ENCODE measurements around the gene RAPGEF3.

RAPGEF3 gene

DNA sequence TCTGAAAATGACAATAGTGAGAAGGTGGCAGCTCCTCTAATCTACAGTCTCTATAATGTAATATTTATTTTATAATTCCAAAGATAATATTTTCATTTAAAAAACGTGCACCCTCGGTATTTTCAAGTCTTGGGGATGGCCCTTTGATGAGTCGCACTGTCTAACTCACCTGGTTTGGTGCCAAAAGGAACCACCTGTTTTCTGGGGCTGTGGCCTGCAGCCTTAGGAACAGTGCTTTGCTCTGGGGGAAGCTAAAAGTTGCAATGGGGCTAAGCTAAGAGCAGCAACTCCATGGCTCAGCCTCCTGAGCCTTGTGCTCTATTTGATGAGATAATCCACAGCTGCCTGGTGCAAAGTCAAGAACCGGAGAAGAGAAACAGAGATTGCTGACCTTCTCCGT, 27.0 kb downstream of the RAPGEF3 start:
- TF ChIP-seq, protein P1, sequence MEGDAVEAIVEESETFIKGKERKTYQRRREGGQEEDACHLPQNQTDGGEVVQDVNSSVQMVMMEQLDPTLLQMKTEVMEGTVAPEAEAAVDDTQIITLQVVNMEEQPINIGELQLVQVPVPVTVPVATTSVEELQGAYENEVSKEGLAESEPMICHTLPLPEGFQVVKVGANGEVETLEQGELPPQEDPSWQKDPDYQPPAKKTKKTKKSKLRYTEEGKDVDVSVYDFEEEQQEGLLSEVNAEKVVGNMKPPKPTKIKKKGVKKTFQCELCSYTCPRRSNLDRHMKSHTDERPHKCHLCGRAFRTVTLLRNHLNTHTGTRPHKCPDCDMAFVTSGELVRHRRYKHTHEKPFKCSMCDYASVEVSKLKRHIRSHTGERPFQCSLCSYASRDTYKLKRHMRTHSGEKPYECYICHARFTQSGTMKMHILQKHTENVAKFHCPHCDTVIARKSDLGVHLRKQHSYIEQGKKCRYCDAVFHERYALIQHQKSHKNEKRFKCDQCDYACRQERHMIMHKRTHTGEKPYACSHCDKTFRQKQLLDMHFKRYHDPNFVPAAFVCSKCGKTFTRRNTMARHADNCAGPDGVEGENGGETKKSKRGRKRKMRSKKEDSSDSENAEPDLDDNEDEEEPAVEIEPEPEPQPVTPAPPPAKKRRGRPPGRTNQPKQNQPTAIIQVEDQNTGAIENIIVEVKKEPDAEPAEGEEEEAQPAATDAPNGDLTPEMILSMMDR (IDR thresholded peaks at IDR 0.05; ENCODE audit: borderline replicate concordance, extremely low read depth, low read length, poor library complexity, severe bottlenecking): no peak
- TF ChIP-seq EZH2 (IDR thresholded peaks at IDR 0.05; ENCODE audit: borderline replicate concordance, low read depth, low read length, severe bottlenecking): no peak
- no peaks in the 10 kb centered on the region for H3K4me1 ChIP-seq (ENCODE audit: insufficient read depth, low read length)
- no peaks in the 10 kb centered on the region for H3K9me3 ChIP-seq (ENCODE audit: insufficient read depth, low read length, severe bottlenecking)
- H3K4me3 ChIP-seq (ENCODE audit: low read depth in 1 of 2, low read length in 2 of 2): no peak overlapping the region
- H3K27me3 ChIP-seq (ENCODE audit: insufficient read depth, low read length, poor library complexity): no peaks in the 10 kb centered on the region
- no peaks in the 10 kb centered on the region for H3K36me3 ChIP-seq (ENCODE audit: insufficient read depth, low read length)
- H3K9ac ChIP-seq (ENCODE audit: low read depth, low read length): no peak overlapping the region
- H3K79me2 ChIP-seq (ENCODE audit: insufficient read depth, low read length): no peaks in the 10 kb centered on the region
- H2AFZ ChIP-seq (ENCODE audit: low read depth, low read length): no peak overlapping the region
- H3K27ac ChIP-seq (ENCODE audit: low read length): no peak overlapping the region
- ATAC-seq (ENCODE audit: insufficient read depth, low read depth) (no peak), DNase-seq (no peak)
- H4K20me1 ChIP-seq (ENCODE audit: insufficient read depth, low read length): 0 out of 2 replicates have a peak, but pooled peaks cover 2% of the 10 kb centered on the region
- H3K4me2 ChIP-seq (ENCODE audit: insufficient read depth, low read length): no peak overlapping the region

DNA sequence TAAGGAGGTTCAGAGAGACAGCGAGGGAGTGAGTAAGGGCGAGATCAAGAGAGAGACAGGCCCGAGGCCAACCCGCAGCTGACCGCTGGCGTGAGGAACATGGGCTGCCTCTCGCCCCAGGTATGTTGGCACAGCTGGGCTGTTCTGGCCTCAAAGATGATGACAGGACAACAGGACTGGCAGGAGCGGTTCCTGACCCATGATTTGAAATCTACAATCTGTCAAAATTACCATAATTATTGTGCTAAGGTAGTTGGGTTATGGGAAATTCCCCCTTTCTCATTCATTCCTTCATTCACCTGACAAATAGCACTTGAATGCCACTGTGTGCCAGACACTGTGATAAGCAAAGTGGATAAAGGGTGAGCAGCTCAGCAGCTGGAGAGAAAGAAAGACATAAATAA, 28.3 kb downstream of the RAPGEF3 start:
- H2AFZ ChIP-seq (ENCODE audit: low read depth, low read length): no peak overlapping the region
- no peaks in the 10 kb centered on the region for H3K79me2 ChIP-seq (ENCODE audit: insufficient read depth, low read length)
- ATAC-seq (ENCODE audit: insufficient read depth, low read depth): no peak
- no peak overlapping the region for H3K4me2 ChIP-seq (ENCODE audit: insufficient read depth, low read length)
- H3K27ac ChIP-seq (ENCODE audit: low read length): no peak overlapping the region
- H3K4me3 ChIP-seq (ENCODE audit: low read depth in 1 of 2, low read length in 2 of 2): no peak overlapping the region
- H3K27me3 ChIP-seq (ENCODE audit: insufficient read depth, low read length, poor library complexity): no peaks in the 10 kb centered on the region
- TF ChIP-seq, protein P1 (IDR thresholded peaks at IDR 0.05; ENCODE audit: borderline replicate concordance, extremely low read depth, low read length, poor library complexity, severe bottlenecking): no peak
- TF ChIP-seq EZH2 (IDR thresholded peaks at IDR 0.05; ENCODE audit: borderline replicate concordance, low read depth, low read length, severe bottlenecking): no peak
- H3K9me3 ChIP-seq (ENCODE audit: insufficient read depth, low read length, severe bottlenecking): no peaks in the 10 kb centered on the region
- no peaks in the 10 kb centered on the region for H3K36me3 ChIP-seq (ENCODE audit: insufficient read depth, low read length)
- H3K4me1 ChIP-seq (ENCODE audit: insufficient read depth, low read length): no peaks in the 10 kb centered on the region
- no peak for DNase-seq
- H3K9ac ChIP-seq (ENCODE audit: low read depth, low read length): no peak overlapping the region
- H4K20me1 ChIP-seq (ENCODE audit: insufficient read depth, low read length): 0 out of 2 replicates have a peak, but pooled peaks cover 2% of the 10 kb centered on the region

DNA sequence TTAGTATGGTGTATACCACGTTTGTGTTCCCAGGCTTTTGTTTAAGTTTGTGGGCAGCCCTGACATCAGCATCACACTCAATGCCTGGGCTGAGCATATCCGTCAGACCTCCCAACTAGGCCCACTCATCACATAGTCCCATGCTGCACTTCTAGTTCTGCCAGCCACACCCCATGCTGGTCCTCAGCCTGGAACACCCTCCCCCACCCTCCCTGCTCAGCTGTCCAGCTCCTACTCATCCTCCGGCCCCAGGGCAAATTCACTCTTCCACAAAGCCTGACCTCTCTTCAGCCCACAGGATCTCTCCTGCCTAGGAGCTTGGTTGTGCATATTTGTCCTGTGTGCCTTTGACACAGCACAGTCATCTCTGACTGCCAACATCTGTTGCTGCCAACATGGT, 29.4 kb downstream of the RAPGEF3 start:
- Histone ChIP-seq H3K79me2 (ENCODE audit: insufficient read depth, low read length) (no peaks in the 10 kb centered on the region), H3K36me3 (ENCODE audit: insufficient read depth, low read length) (no peaks in the 10 kb centered on the region), H3K9me3 (ENCODE audit: insufficient read depth, low read length, severe bottlenecking) (no peaks in the 10 kb centered on the region), H3K4me1 (ENCODE audit: insufficient read depth, low read length) (no peaks in the 10 kb centered on the region), H3K27me3 (ENCODE audit: insufficient read depth, low read length, poor library complexity) (no peaks in the 10 kb centered on the region), H3K9ac (ENCODE audit: low read depth, low read length) (no peak overlapping the region), H3K4me3 (ENCODE audit: low read depth in 1 of 2, low read length in 2 of 2) (no peak overlapping the region), H3K27ac (ENCODE audit: low read length) (no peak overlapping the region), H3K4me2 (ENCODE audit: insufficient read depth, low read length) (no peak overlapping the region), H4K20me1 (ENCODE audit: insufficient read depth, low read length) (0 out of 2 replicates have a peak, but pooled peaks cover 2% of the 10 kb centered on the region), H2AFZ (ENCODE audit: low read depth, low read length) (no peak overlapping the region)
- ATAC-seq (ENCODE audit: insufficient read depth, low read depth) (no peak), DNase-seq (no peak)
- TF ChIP-seq EZH2 (IDR thresholded peaks at IDR 0.05; ENCODE audit: borderline replicate concordance, low read depth, low read length, severe bottlenecking): no peak
- TF ChIP-seq, protein P1 (IDR thresholded peaks at IDR 0.05; ENCODE audit: borderline replicate concordance, extremely low read depth, low read length, poor library complexity, severe bottlenecking): no peak

DNA sequence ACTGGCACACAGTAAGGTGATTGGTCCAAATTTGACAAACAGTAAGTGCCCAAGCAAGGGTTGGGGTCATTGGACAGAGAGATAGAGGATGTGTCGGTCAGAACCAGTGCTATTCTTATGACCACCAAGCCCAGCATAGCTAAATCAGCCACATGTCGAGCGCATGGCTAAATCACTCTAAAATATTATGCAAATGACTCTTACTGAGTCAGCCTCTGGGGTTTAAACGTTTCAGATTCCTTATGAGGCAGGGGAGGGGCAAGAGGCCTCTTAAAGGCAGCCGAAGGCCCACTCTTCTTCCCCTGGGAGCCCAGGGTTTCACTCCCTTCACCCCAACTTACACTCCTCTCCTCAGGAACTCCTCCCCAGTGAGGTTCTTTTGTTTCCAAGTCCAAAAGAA, 32.8 kb downstream of the RAPGEF3 start:
- H3K9ac ChIP-seq (ENCODE audit: low read depth, low read length): no peak overlapping the region
- no peaks in the 10 kb centered on the region for H4K20me1 ChIP-seq (ENCODE audit: insufficient read depth, low read length)
- H2AFZ ChIP-seq (ENCODE audit: low read depth, low read length): no peak overlapping the region
- TF ChIP-seq, protein P1 (IDR thresholded peaks at IDR 0.05; ENCODE audit: borderline replicate concordance, extremely low read depth, low read length, poor library complexity, severe bottlenecking): no peak
- no peak for TF ChIP-seq EZH2 (IDR thresholded peaks at IDR 0.05; ENCODE audit: borderline replicate concordance, low read depth, low read length, severe bottlenecking)
- ATAC-seq (ENCODE audit: insufficient read depth, low read depth): no peak
- H3K4me1 ChIP-seq (ENCODE audit: insufficient read depth, low read length): no peaks in the 10 kb centered on the region
- H3K27me3 ChIP-seq (ENCODE audit: insufficient read depth, low read length, poor library complexity): no peaks in the 10 kb centered on the region
- no peaks in the 10 kb centered on the region for H3K9me3 ChIP-seq (ENCODE audit: insufficient read depth, low read length, severe bottlenecking)
- no peak for DNase-seq
- H3K4me2 ChIP-seq (ENCODE audit: insufficient read depth, low read length): no peak overlapping the region
- H3K79me2 ChIP-seq (ENCODE audit: insufficient read depth, low read length): no peaks in the 10 kb centered on the region
- H3K36me3 ChIP-seq (ENCODE audit: insufficient read depth, low read length): no peaks in the 10 kb centered on the region
- no peak overlapping the region for H3K27ac ChIP-seq (ENCODE audit: low read length)
- no peak overlapping the region for H3K4me3 ChIP-seq (ENCODE audit: low read depth in 1 of 2, low read length in 2 of 2)
